Stimulated activated effector memory CD8-positive, alpha-beta T cell treated with anti-CD3 and anti-CD28 coated beads, Interleukin-12 subunit alpha, Interleukin-12 subunit beta, amount 100 ng/mL, for 72 hours (primary cell): ENCODE results near the gene CRYBA4.
A peak's percentile ranks its signal among the peaks of the same experiment; 100 is the strongest.

Experiments
- ATAC-seq: fragments of 150-1000 bp; cut with Tn5 transposase; 2 replicates; pipeline ENCODE4 v1.10.0; 2021
- DNase-seq, 2 donors: peaks; one replicate each; pipeline ENCODE4 v3.0.0; 2021 to 2022; ENCODE audit warnings: low spot score in 2 of 2
- H3K27ac Mint-ChIP-seq: one replicate; pipeline ENCODE4 v1.8.0; 2022; ENCODE audit warnings: mild to moderate bottlenecking, mixed read lengths
- H3K36me3 Mint-ChIP-seq: one replicate; pipeline ENCODE4 v1.8.0; 2022; ENCODE audit warnings: mild to moderate bottlenecking, mixed read lengths
- H3K4me1 Mint-ChIP-seq: one replicate; pipeline ENCODE4 v1.8.0; 2022; ENCODE audit warnings: mixed read lengths
- H3K4me3 Mint-ChIP-seq: one replicate; pipeline ENCODE4 v1.8.0; 2022; ENCODE audit warnings: mild to moderate bottlenecking, mixed read lengths
- H3K9me3 Mint-ChIP-seq: one replicate; pipeline ENCODE4 v1.8.0; 2022; ENCODE audit warnings: mixed read lengths

CRYBA4 gene

DNA sequence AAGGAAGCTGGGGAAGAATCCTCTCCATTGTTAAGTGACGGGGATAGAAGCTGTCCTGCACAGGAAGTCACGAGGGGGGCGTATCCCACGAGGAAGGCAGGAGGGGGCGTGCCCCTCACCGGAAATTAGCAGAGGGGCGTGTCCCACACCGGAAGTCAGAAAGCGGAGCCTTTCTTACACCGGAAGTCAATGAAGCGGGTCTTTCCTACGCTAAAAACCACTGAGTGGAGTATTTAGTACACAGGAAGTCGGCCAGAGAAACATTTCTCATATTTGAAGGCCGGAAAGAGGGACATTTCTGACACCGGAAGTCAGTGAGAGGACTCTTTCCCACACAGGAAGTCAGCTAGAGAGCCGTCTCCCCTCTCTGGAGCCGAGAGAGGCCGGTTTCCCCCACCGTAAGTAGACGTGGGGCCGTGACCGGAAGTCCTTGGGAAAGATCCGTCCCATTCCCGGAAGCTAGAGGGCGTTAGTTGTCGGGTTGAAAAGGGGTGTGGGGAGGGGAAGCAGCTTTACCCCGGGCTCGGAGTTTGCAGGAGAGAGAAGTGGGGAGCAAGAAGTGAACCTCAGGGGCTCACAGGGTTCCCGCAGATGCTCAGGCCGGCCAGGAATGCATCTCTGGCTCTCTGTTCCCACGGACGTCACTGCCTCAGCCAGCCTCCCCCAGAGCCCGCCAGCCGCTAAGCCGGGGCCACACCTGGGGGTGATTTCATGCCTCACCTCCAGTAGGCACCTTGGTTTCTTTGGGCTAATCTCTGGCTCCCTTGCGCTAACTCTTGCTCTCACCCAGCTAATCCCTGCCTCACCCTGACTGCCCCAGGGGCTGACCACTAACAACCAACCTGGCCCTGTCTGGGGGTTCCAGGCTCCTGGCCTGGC is 51.1 kb downstream of the CRYBA4 start:
- ATAC-seq (peak; percentile 79), DNase-seq (peak; percentile 79 to 98)
- Mint-ChIP-seq H3K27ac (peak overlapping the region; percentile 98), H3K9me3 (no peaks in the 10 kb centered on the region), H3K36me3 (peaks cover 68% of the 10 kb centered on the region), H3K4me1 (peaks cover 88% of the 10 kb centered on the region), H3K4me3 (peak overlapping the region; percentile 91)

DNA sequence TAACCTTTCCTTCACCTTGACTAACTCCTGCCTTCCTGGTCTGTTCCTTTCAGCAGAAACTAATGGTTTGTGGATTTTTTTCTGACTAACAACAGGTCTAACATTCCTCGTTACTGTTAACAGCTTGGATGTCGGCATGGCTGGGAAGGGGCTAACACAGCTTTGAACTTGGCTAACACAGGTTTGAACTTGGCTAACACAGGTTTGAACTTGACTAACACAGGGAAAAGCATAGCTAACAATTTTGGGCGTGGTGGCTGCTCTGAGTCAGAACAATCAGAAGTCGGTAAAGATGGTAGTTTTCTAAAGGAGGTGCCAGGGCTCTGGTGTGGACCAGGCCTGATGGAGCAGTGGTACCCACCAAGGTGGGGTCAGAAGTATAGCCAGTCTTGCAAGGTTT is 51.7 kb downstream of the CRYBA4 start:
- peaks cover 66% of the 10 kb centered on the region for H3K36me3 Mint-ChIP-seq
- peaks cover 92% of the 10 kb centered on the region for H3K4me1 Mint-ChIP-seq
- H3K9me3 Mint-ChIP-seq, result no peaks in the 10 kb centered on the region
- H3K4me3 Mint-ChIP-seq, result peak overlapping the region; percentile 91
- ATAC-seq (peak; percentile 22), DNase-seq (no peak)
- H3K27ac Mint-ChIP-seq, result peak overlapping the region; percentile 98

DNA sequence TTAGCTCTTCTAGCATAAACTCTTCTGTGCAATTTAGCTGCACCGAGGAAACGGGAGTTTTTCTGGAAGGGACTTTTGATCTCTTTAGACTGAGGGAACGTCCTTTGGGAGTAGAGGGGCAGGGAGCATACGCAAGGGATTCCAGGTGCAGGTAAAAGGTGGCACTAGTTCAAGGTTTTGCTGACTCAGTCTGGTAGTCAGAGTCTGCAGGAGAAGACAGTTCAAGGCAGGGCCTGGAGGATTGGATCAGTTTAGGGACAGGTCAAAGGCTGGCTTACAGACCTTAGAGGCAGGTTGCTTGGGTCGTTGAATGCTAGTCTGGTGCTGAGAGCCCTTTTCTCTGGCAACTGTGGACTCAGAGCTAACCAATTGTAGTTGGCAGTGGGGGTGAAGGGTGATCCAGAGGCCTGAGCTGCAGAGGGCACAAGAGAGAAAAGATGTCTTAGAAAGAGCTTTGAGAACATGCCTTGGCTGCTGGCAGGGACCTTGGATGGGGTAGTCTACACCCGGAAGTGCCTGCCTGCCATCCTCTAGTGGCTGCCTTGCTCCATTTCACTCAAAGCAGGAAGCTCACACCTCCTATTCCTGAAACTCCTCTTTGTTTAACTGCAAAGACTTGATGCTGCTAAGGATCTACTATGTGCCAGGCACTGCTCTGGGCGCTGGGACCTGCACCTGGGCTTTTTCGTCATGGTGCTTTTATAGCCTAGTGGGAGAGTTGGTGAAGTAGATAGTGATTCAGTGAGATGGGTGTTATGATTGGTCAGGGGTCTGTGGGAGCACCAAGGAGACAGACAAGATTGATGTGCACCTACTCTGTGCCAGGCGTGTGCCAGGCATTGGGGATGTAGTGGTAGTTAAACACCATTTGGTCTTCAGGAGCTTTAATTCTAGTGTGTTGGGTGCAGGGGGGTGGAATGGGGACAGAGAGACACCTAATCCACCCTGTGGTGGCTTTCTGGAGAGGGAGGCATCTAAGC is 52.7 kb downstream of the CRYBA4 start:
- Mint-ChIP-seq H3K27ac (peak overlapping the region; percentile 98), H3K9me3 (no peaks in the 10 kb centered on the region), H3K36me3 (peaks cover 56% of the 10 kb centered on the region), H3K4me1 (peaks cover 92% of the 10 kb centered on the region), H3K4me3 (peak overlapping the region; percentile 91)
- no peak for ATAC-seq
- DNase-seq, result no peak

DNA sequence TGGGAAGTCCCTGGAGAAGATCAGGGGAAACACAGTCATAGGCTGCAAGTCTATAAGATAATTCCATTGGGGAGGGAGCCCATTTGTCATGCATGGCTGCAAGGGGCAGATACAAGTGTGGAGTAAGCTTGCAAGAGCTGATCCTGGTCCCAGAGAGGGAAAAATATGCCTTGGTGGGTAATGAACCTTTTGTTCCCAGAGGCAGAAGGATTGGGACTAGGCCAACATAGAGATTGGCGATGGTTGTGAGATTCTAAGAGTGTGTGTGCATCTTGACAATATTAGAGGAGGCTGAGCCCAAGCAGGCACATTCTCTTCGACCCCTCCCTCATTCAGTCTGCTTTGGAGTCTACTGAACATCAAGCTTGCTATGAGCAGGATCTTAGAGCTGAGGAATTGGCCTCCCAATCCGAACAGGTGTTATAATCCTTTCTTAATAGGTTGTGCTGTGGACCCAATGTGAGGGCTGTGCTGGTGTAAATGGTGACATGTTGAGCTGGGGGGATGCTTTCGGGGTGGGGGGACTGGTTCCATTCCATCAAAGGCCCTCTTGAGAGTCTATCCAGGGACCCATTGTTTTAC is 54.0 kb downstream of the CRYBA4 start:
- DNase-seq (no peak), ATAC-seq (no peak)
- no peaks in the 10 kb centered on the region for H3K9me3 Mint-ChIP-seq
- H3K4me1 Mint-ChIP-seq, result peaks cover 89% of the 10 kb centered on the region
- H3K4me3 Mint-ChIP-seq, result peak overlapping the region; percentile 91
- H3K36me3 Mint-ChIP-seq, result peaks cover 63% of the 10 kb centered on the region
- peak overlapping the region; percentile 98 for H3K27ac Mint-ChIP-seq

DNA sequence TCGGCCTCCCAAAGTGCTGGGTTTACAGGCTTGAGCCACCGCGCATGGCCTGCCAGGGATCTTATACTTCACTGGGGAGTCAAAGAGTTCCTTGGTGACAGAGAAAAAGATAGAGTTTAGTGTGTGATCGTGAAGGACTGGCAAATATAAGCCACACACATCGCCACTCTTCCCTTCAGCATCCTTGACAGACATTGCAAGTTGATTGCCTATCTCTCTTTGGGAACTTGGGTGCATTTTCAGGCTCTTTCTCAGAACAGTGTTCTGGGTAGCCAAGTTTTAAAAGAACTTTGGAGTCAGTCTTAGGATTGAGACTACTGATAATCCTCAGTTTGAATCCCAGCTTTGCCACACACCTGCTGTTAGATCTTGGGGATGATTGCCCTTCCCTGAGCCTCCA is 55.5 kb downstream of the CRYBA4 start:
- DNase-seq, result no peak
- no peak for ATAC-seq
- Mint-ChIP-seq H3K4me3 (no peak overlapping the region), H3K27ac (peak overlapping the region; percentile 81), H3K9me3 (no peaks in the 10 kb centered on the region), H3K36me3 (peaks cover 65% of the 10 kb centered on the region), H3K4me1 (peaks cover 75% of the 10 kb centered on the region)

DNA sequence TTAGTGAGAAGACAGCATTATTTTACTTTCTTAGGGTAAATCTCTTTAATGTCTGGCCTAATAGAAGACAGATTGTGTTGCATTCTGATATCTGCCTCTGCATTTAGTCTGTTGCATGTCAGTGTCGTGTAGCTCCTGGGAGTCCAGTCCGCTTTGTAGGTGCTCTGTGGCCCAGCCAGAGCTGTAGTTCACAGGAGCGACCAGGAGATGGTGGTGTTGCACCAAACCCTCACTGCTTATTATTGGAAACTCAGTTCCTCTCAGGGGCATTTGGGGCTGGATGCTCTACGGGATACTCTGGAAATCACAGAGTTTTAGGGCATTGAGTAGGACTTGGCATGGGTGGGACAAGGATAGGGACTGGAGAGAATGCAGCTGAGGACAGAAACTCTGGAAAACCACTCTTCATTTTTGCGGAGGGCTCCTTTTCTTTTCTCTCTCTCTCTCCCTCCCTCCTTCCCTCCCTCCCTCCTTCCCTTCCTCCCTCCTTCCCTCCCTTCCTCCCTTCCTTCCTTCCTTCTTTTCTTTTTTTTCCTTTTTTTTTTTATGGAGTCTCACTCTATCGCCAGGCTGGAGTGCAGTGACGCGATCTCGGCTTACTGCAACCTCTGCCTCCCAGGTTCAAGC is 57.4 kb downstream of the CRYBA4 start:
- Mint-ChIP-seq H3K4me1 (peaks cover 68% of the 10 kb centered on the region), H3K36me3 (peaks cover 68% of the 10 kb centered on the region), H3K27ac (peak overlapping the region; percentile 81), H3K9me3 (no peaks in the 10 kb centered on the region), H3K4me3 (no peak overlapping the region)
- ATAC-seq, result peak; percentile 74
- DNase-seq, result peak; percentile 66 to 88
